Measurements from ENCODE around the gene TSSK6. TPM values are rescaled to one million over a fixed set of nuclear protein-coding genes. Genes with fewer than 3 reads are reported as not detected.

TSSK6 gene
- total and polyA plus RNA-seq, 2 experiments from 2014 or later, result 0.87 to 1.3 TPM

GRCh38 chr19:19466201-19466600 lies 49.1 kb downstream of the TSSK6 start:
- Histone ChIP-seq H2AFZ (no peak overlapping the region), H3K9me3 (ENCODE audit: low read depth) (peaks cover 25% of the 10 kb centered on the region), H3K4me2 (no peak overlapping the region), H3K27ac (no peak overlapping the region), H3K4me1 (ENCODE audit: insufficient read depth) (peaks cover 41% of the 10 kb centered on the region), H4K20me1 (ENCODE audit: insufficient read depth, poor library complexity, severe bottlenecking) (peaks cover 8% of the 10 kb centered on the region), H3K79me2 (peaks cover 82% of the 10 kb centered on the region), H3K4me3 (no peak overlapping the region), H3K9me2 (replicated peaks; ENCODE audit: insufficient read depth) (no peaks in the 10 kb centered on the region), H3K27me3 (no peaks in the 10 kb centered on the region), H3K36me3 (replicated peaks; ENCODE audit: insufficient read depth, low read depth) (peaks cover 8% of the 10 kb centered on the region)
- TF ChIP-seq CTCF (IDR thresholded peaks at IDR 0.05; ENCODE audit: poor library complexity) (no peak), EZH2phosphoT487 (IDR thresholded peaks at IDR 0.05; ENCODE audit: low read depth, severe bottlenecking, unreplicated experiment) (no peak), EZH2 (IDR thresholded peaks at IDR 0.05; ENCODE audit: borderline replicate concordance) (no peak)
- WGBS (ENCODE audit: low lambda C conversion rate, missing lambda C conversion rate), result 98% methylated on average over 6 of the region's 6 CpGs
- no peak for DNase-seq (ENCODE audit: low spot score)

GRCh38 chr19:19465436-19466070 lies 49.8 kb downstream of the TSSK6 start:
- H2AFZ ChIP-seq, result no peak overlapping the region
- no peaks in the 10 kb centered on the region for H3K9me2 ChIP-seq (replicated peaks; ENCODE audit: insufficient read depth)
- peaks cover 12% of the 10 kb centered on the region for H4K20me1 ChIP-seq (ENCODE audit: insufficient read depth, poor library complexity, severe bottlenecking)
- WGBS (ENCODE audit: low lambda C conversion rate, missing lambda C conversion rate), result 96% methylated on average over 12 of the region's 12 CpGs
- H3K36me3 ChIP-seq (replicated peaks; ENCODE audit: insufficient read depth, low read depth), result peaks cover 8% of the 10 kb centered on the region
- no peak overlapping the region for H3K4me3 ChIP-seq
- TF ChIP-seq EZH2phosphoT487 (IDR thresholded peaks at IDR 0.05; ENCODE audit: low read depth, severe bottlenecking, unreplicated experiment) (no peak), CTCF (IDR thresholded peaks at IDR 0.05; ENCODE audit: poor library complexity) (no peak), EZH2 (IDR thresholded peaks at IDR 0.05; ENCODE audit: borderline replicate concordance) (no peak)
- H3K27ac ChIP-seq, result peak overlapping the region; percentile 94
- peaks cover 47% of the 10 kb centered on the region for H3K4me1 ChIP-seq (ENCODE audit: insufficient read depth)
- peaks cover 83% of the 10 kb centered on the region for H3K79me2 ChIP-seq
- no peak overlapping the region for H3K4me2 ChIP-seq
- peaks cover 25% of the 10 kb centered on the region for H3K9me3 ChIP-seq (ENCODE audit: low read depth)
- no peak for DNase-seq (ENCODE audit: low spot score)
- no peaks in the 10 kb centered on the region for H3K27me3 ChIP-seq

GRCh38 chr19:19464339-19465098 lies 50.8 kb downstream of the TSSK6 start:
- WGBS (ENCODE audit: low lambda C conversion rate, missing lambda C conversion rate), result 32% methylated on average over 13 of the region's 13 CpGs
- H3K79me2 ChIP-seq, result peaks cover 83% of the 10 kb centered on the region
- H3K27ac ChIP-seq, result peak overlapping the region; percentile 94
- TF ChIP-seq EZH2 (IDR thresholded peaks at IDR 0.05; ENCODE audit: borderline replicate concordance) (no peak), EZH2phosphoT487 (IDR thresholded peaks at IDR 0.05; ENCODE audit: low read depth, severe bottlenecking, unreplicated experiment) (no peak), CTCF (IDR thresholded peaks at IDR 0.05; ENCODE audit: poor library complexity) (no peak)
- H4K20me1 ChIP-seq (ENCODE audit: insufficient read depth, poor library complexity, severe bottlenecking), result peaks cover 14% of the 10 kb centered on the region
- peak; percentile 90 for DNase-seq (ENCODE audit: low spot score)
- no peak overlapping the region for H2AFZ ChIP-seq
- no peaks in the 10 kb centered on the region for H3K27me3 ChIP-seq
- H3K4me1 ChIP-seq (ENCODE audit: insufficient read depth), result peaks cover 48% of the 10 kb centered on the region
- no peak overlapping the region for H3K4me3 ChIP-seq
- H3K9me2 ChIP-seq (replicated peaks; ENCODE audit: insufficient read depth), result no peaks in the 10 kb centered on the region
- H3K9me3 ChIP-seq (ENCODE audit: low read depth), result peaks cover 22% of the 10 kb centered on the region
- H3K4me2 ChIP-seq, result peak overlapping the region; percentile 55
- peaks cover 8% of the 10 kb centered on the region for H3K36me3 ChIP-seq (replicated peaks; ENCODE audit: insufficient read depth, low read depth)

Other genes with a start within 250 kb of the TSSK6 start
- 3.1 and 4.5 TPM in 2 replicates for gene TM6SF2, start 242.2 kb downstream of the TSSK6 start, total RNA-seq
- gene TM6SF2, start 242.2 kb downstream of the TSSK6 start, polyA plus RNA-seq, result 8.4 and 8.6 TPM in 2 replicates
- gene SUGP1, start 195.0 kb downstream of the TSSK6 start, total RNA-seq, result 13.1 and 25.8 TPM in 2 replicates
- 43.7 and 57.4 TPM in 2 replicates for gene SUGP1, start 195.0 kb downstream of the TSSK6 start, polyA plus RNA-seq
- 21.2 and 31.8 TPM in 2 replicates for gene MAU2, start 194.7 kb downstream of the TSSK6 start, total RNA-seq
- 25.3 and 29.0 TPM in 2 replicates for gene MAU2, start 194.7 kb downstream of the TSSK6 start, polyA plus RNA-seq
- 28.0 and 35.7 TPM in 2 replicates for gene GATAD2A, start 109.9 kb downstream of the TSSK6 start, total RNA-seq
- 31.4 and 35.3 TPM in 2 replicates for gene GATAD2A, start 109.9 kb downstream of the TSSK6 start, polyA plus RNA-seq
- 46.3 and 80.4 TPM in 2 replicates for gene NDUFA13, start 677 bp upstream of the TSSK6 start, total RNA-seq
- 598 and 615 TPM in 2 replicates for gene NDUFA13, start 677 bp upstream of the TSSK6 start, polyA plus RNA-seq
- 0.72 and 3.0 TPM in 2 replicates for gene YJEFN3, start 13.4 kb upstream of the TSSK6 start, total RNA-seq
- gene YJEFN3, start 13.4 kb upstream of the TSSK6 start, polyA plus RNA-seq, result 12.5 and 14.0 TPM in 2 replicates
- gene CILP2, start 22.7 kb upstream of the TSSK6 start, total RNA-seq, result 5.4 and 5.7 TPM in 2 replicates
- 16.5 and 22.5 TPM in 2 replicates for gene CILP2, start 22.7 kb upstream of the TSSK6 start, polyA plus RNA-seq
- gene PBX4, start 103.1 kb upstream of the TSSK6 start, total RNA-seq, result 0.64 and 3.2 TPM in 2 replicates
- gene PBX4, start 103.1 kb upstream of the TSSK6 start, polyA plus RNA-seq, result 2.5 and 4.3 TPM in 2 replicates
- gene LPAR2, start 112.7 kb upstream of the TSSK6 start, total RNA-seq, result 11.5 and 20.1 TPM in 2 replicates
- gene LPAR2, start 112.7 kb upstream of the TSSK6 start, polyA plus RNA-seq, result 33.1 and 42.6 TPM in 2 replicates
- gene GMIP, start 128.1 kb upstream of the TSSK6 start, total RNA-seq, result 4.5 and 5.6 TPM in 2 replicates
- 11.4 and 13.0 TPM in 2 replicates for gene GMIP, start 128.1 kb upstream of the TSSK6 start, polyA plus RNA-seq
- 53.0 and 113 TPM in 2 replicates for gene ATP13A1, start 148.1 kb upstream of the TSSK6 start, total RNA-seq
- 92.0 and 97.5 TPM in 2 replicates for gene ATP13A1, start 148.1 kb upstream of the TSSK6 start, polyA plus RNA-seq
- 3.3 and 5.9 TPM in 2 replicates for gene ZNF101, start 153.3 kb upstream of the TSSK6 start, total RNA-seq
- gene ZNF101, start 153.3 kb upstream of the TSSK6 start, polyA plus RNA-seq, result 3.6 and 5.1 TPM in 2 replicates
- 7.3 and 7.5 TPM in 2 replicates for gene ZNF14, start 217.6 kb upstream of the TSSK6 start, total RNA-seq
- gene ZNF14, start 217.6 kb upstream of the TSSK6 start, polyA plus RNA-seq, result 3.9 and 4.6 TPM in 2 replicates

Measured in hepatocyte (in vitro differentiated cells).